GM12878 (cell line): Measurements from ENCODE around the gene ABHD14A. TPM values are rescaled to one million over a fixed set of nuclear protein-coding genes. Genes with fewer than 3 reads are reported as not detected.

ENCODE experiments used
- ATAC-seq: fragments of 200-7000 bp; cut with Tn5 transposase; 3 replicates; pipeline ENCODE4 v1.9.1; 2020; ENCODE audit warnings: mild to moderate bottlenecking, moderate library complexity
- BruUV-seq: library from RNA; stranded (reverse); fragments of 400-500 nt; replicated peaks from 2 replicates; lab custom pipeline; 2021; lab: Mats Ljungman, UMichigan
- CTCF ChIA-PET: fragments of 300-600 bp; sonication (Branson Sonifier 250); formaldehyde crosslinking; extraction: SDS; loops from one replicate; lab custom pipeline; 2021; ENCODE audit warnings: inconsistent platforms; lab: Yijun Ruan, JAX
- POLR2A ChIA-PET: fragments of 350-600 bp; formaldehyde crosslinking; extraction: SDS; loops from one replicate; lab custom pipeline; 2021; ENCODE audit warnings: inconsistent platforms; lab: Charles Lee
- RAD21 ChIA-PET: fragments of 300-600 bp; sonication (Branson Sonifier 250); formaldehyde crosslinking; loops from one replicate; lab custom pipeline; 2023; ENCODE audit warnings: antibody characterized with exemption; ENCODE audit not compliant: unreplicated experiment; lab: Charles Lee
- SMC1A ChIA-PET: fragments of 300-600 bp; sonication (Branson Sonifier 250); formaldehyde crosslinking; loops from one replicate; lab custom pipeline; 2023; ENCODE audit not compliant: unreplicated experiment, uncharacterized antibody; lab: Charles Lee
- DNase-seq: peaks from one replicate; pipeline ENCODE4 v3.0.0-alpha.2; 2011; ENCODE audit warnings: low read depth, low spot score
- FAIRE-seq: peaks from 3 replicates; lab custom pipeline; 2011; peaks lifted over from hg19 to GRCh38; lab: Jason Lieb, UNC
- H2AFZ ChIP-seq: 2 replicates; pipeline ENCODE4 v1.6.0; 2011; ENCODE audit warnings: low read depth, low read length, control low read depth; ENCODE audit not compliant: control insufficient read depth
- H3K27ac ChIP-seq: 2 replicates; pipeline ENCODE4 v1.5.1; 2011; ENCODE audit warnings: control low read depth; ENCODE audit not compliant: control insufficient read depth, insufficient read depth
- H3K27me3 ChIP-seq, 2 experiments: replicated peaks in 1 of 2; 2 replicates each; pipeline versions ENCODE4 v1.6.0 to v1.6.1; 2011; ENCODE audit warnings: low read length in 1 of 2; ENCODE audit not compliant: control insufficient read depth in 2 of 2, insufficient read depth in 2 of 2
- H3K36me3 ChIP-seq, 2 experiments: 2 replicates each; pipeline ENCODE4 v1.5.1; 2011; ENCODE audit warnings: low read length in 1 of 2; ENCODE audit not compliant: control insufficient read depth in 2 of 2, insufficient read depth in 2 of 2
- H3K4me1 ChIP-seq: 2 replicates; pipeline ENCODE4 v1.6.1; 2011; ENCODE audit warnings: mild to moderate bottlenecking, low read length, moderate library complexity, mixed read lengths; ENCODE audit not compliant: control insufficient read depth, insufficient read depth
- H3K4me2 ChIP-seq: 2 replicates; pipeline ENCODE4 v1.6.0; 2011; ENCODE audit warnings: control low read depth; ENCODE audit not compliant: control insufficient read depth, insufficient read depth
- H3K4me3 ChIP-seq: fragments of 200-600 bp; sonication (generic); 2 replicates; pipeline ENCODE4 v1.5.1; 2016
- H3K79me2 ChIP-seq: 2 replicates; pipeline ENCODE4 v1.6.0; 2011; ENCODE audit warnings: low read length; ENCODE audit not compliant: control insufficient read depth, insufficient read depth
- H3K9ac ChIP-seq: 2 replicates; pipeline ENCODE4 v1.8.0; 2011; ENCODE audit warnings: low read length, control low read depth, mixed read lengths; ENCODE audit not compliant: control insufficient read depth, insufficient read depth
- H3K9me3 ChIP-seq: replicated peaks from 3 replicates; pipeline ENCODE4 v1.5.1; 2011; ENCODE audit warnings: mild to moderate bottlenecking, low read length; ENCODE audit not compliant: control insufficient read depth, insufficient read depth
- H4K20me1 ChIP-seq: 2 replicates; pipeline ENCODE4 v1.6.0; 2011; ENCODE audit not compliant: control insufficient read depth, insufficient read depth
- ATF2 ChIP-seq: IDR thresholded peaks from 2 replicates; pipeline ENCODE4 v1.6.1; 2012; ENCODE audit warnings: low read length, inconsistent platforms
- ATF7 ChIP-seq: fragments of 450-650 bp; IDR thresholded peaks from 2 replicates; pipeline ENCODE4 v1.6.1; 2016; ENCODE audit warnings: low read depth, mild to moderate bottlenecking
- BCLAF1 ChIP-seq: fragments of 450-650 bp; IDR thresholded peaks from 2 replicates; pipeline ENCODE4 v1.6.1; 2017; ENCODE audit warnings: antibody characterized with exemption, mild to moderate bottlenecking, moderate library complexity
- BRCA1 ChIP-seq: IDR thresholded peaks from 2 replicates; pipeline ENCODE4 v1.6.1; 2011; ENCODE audit warnings: low read depth, low read length, improper control_type of control experiment
- MXI1 ChIP-seq: fragments of 150-350 bp; IDR thresholded peaks from 2 replicates; pipeline ENCODE4 v1.6.1; 2011; ENCODE audit warnings: low read depth, mild to moderate bottlenecking, inconsistent platforms, low read length, improper control_type of control experiment
- NRF1 ChIP-seq: conservative IDR thresholded peaks from 2 replicates; pipeline ENCODE4 v1.6.1; 2011; ENCODE audit warnings: mild to moderate bottlenecking, low read depth, low read length, improper control_type of control experiment
- PAX5 ChIP-seq: IDR thresholded peaks from 2 replicates; pipeline ENCODE4 v1.6.1; 2011; ENCODE audit warnings: low read depth, low read length, borderline replicate concordance
- RELB ChIP-seq: fragments of 450-650 bp; IDR thresholded peaks from 2 replicates; pipeline ENCODE4 v1.6.1; 2017; ENCODE audit warnings: low read depth, mild to moderate bottlenecking, moderate library complexity
- RFX5 ChIP-seq: IDR thresholded peaks from 2 replicates; pipeline ENCODE4 v1.6.1; 2011; ENCODE audit warnings: low read depth, low read length, improper control_type of control experiment
- SRF ChIP-seq, 2 experiments: IDR thresholded peaks; 2 replicates each; pipeline ENCODE4 v1.6.1; 2011; ENCODE audit warnings: low read depth in 2 of 2, low read length in 2 of 2, mild to moderate bottlenecking in 1 of 2, moderate library complexity in 1 of 2
- ZNF687 ChIP-seq: fragments of 450-650 bp; IDR thresholded peaks from 2 replicates; pipeline ENCODE4 v1.6.1; 2017; ENCODE audit warnings: mild to moderate bottlenecking, moderate library complexity
- in situ Hi-C: fragments of 300-500 bp; cut with MboI; formaldehyde crosslinking; loops from 9 replicates; pipeline ENCODE4 v1.14.3; 2018; ENCODE audit warnings: mixed read lengths
- intact Hi-C: fragments of 100-400 bp; cut with micrococcal nuclease; formaldehyde crosslinking; loops from one replicate; pipeline ENCODE4 v1.14.2; 2022; ENCODE audit not compliant: unreplicated experiment
- polyA plus RNA-seq, 11 experiments: library from polyadenylated mRNA; depleted of rRNA in 4 of 11; unstranded in 6 of 11; stranded (reverse) in 5 of 11; fragments of >200 nt; fragmentation: Nextera tagmentation in 4 of 11; fragmentation: Illumina TruSeq in 1 of 11; extraction: Ambion mirVana in 4 of 11; extraction: Trizol in 1 of 11; gene quantifications; 1 replicate in 1 of 11; 2 replicates in 10 of 11; pipeline versions ENCODE4 v1.2.1 to v1.2.3, GENCODE V29; 2011 to 2016; ENCODE audit warnings: inconsistent platforms in 2 of 11, missing spikeins in 2 of 11, low read depth in 1 of 11
- total RNA-seq, 4 experiments: library from RNA; depleted of rRNA in 3 of 4; stranded (reverse); fragments of >200 nt in 3 of 4; fragmentation: Illumina TruSeq in 1 of 4; extraction: Trizol in 1 of 4; gene quantifications; 2 replicates each; pipeline versions ENCODE4 v1.2.1 to v1.2.3, GENCODE V29; 2013 to 2021

The ABHD14A gene
- total and polyA plus RNA-seq, 10 of the 15 experiments (the other 5 are each of a cell fraction or from before 2014, with no cell fraction given), result 1.2 to 27.0 (median 7.9) TPM

- Histone ChIP-seq H3K27ac (no peak overlapping the region), H3K9ac (no peak overlapping the region), H3K4me3 (no peak overlapping the region), H2AFZ (no peak overlapping the region), H3K79me2 (no peaks in the 10 kb centered on the region), H3K27me3 (no peaks in the 10 kb centered on the region), H3K36me3 (no peaks in the 10 kb centered on the region), H3K9me3 (no peaks in the 10 kb centered on the region), H3K4me1 (peaks cover 11% of the 10 kb centered on the region), H3K4me2 (no peak overlapping the region), H4K20me1 (no peaks in the 10 kb centered on the region)
- FAIRE-seq, result no peak
- ChIA-PET RAD21 (interaction anchor here (0.8 to 1.3 kb wide), 2 partner anchors 26 to 134 kb away, joined by 3 to 4 read pairs; no protein-coding TSS in a partner anchor), CTCF (interaction anchor here (1.2 to 10.6 kb wide), 6 partner anchors 12 to 134 kb away, joined by 3 to 334 read pairs (median 4); partner anchors contain the start of gene DUSP7), POLR2A (interaction anchor here (1.9 to 3.1 kb wide), 2 partner anchors 12 to 31 kb away, joined by 7 to 10 read pairs; no protein-coding TSS in a partner anchor), SMC1A (no interaction called here)
- TF ChIP-seq MXI1 (no peak), PAX5 (no peak), RFX5 (no peak), ZNF687 (no peak), ATF7 (no peak), RELB (no peak), BRCA1 (no peak), NRF1 (no peak), BCLAF1 (no peak), ATF2 (no peak), SRF (IDR thresholded peaks at IDR 0.05; ENCODE audit: low read depth in 2 of 2, low read length in 2 of 2) (no peak)
- no peak for DNase-seq
- BruUV-seq, result no TSS peak
- in situ Hi-C loops, result no loop called here
- intact Hi-C loops, result no loop called here
- no peak for ATAC-seq
Measured at GRCh38 chr3:52010431-52010830, 35.6 kb downstream of the ABHD14A start.
